Fibroblast of lung (primary cell): ENCODE results near the gene CDKN2A. TPM values are rescaled to one million over a fixed set of nuclear protein-coding genes. Genes with fewer than 3 reads are reported as not detected.
"Not testable (repeated sequence)": the region's sequence is repeated elsewhere in the genome, so short reads cannot be mapped to it uniquely, and the experiment has no call there.

ENCODE experiments used
- DNase-seq, 2 donors: peaks; one replicate each; pipeline versions ENCODE4 v3.0.0 to v3.0.0-alpha.2; 2010; ENCODE audit warnings: low read depth in 2 of 2
- H2AFZ ChIP-seq: 2 replicates; pipeline ENCODE4 v1.5.1; 2012; ENCODE audit warnings: low read length, control low read depth, inconsistent platforms
- H3K27ac ChIP-seq: 2 replicates; pipeline ENCODE4 v1.5.1; 2011; ENCODE audit warnings: low read length, control low read depth; ENCODE audit not compliant: insufficient read depth
- H3K27me3 ChIP-seq: 2 replicates; pipeline ENCODE4 v1.5.1; 2011; ENCODE audit warnings: mild to moderate bottlenecking, low read length; ENCODE audit not compliant: control insufficient read depth, insufficient read depth
- H3K36me3 ChIP-seq: 2 replicates; pipeline ENCODE4 v1.5.1; 2011; ENCODE audit warnings: low read length; ENCODE audit not compliant: control insufficient read depth, insufficient read depth
- H3K4me1 ChIP-seq: 2 replicates; pipeline ENCODE4 v1.5.1; 2011; ENCODE audit warnings: low read length; ENCODE audit not compliant: control insufficient read depth, insufficient read depth; ENCODE audit errors: extremely low read depth
- H3K4me2 ChIP-seq: 2 replicates; pipeline ENCODE4 v1.5.1; 2011; ENCODE audit warnings: low read length, control low read depth; ENCODE audit not compliant: insufficient read depth; ENCODE audit errors: extremely low read depth
- H3K4me3 ChIP-seq, 4 experiments: fragments of 200-600 bp in 1 of 4; sonication (generic) in 1 of 4; replicated peaks in 1 of 4; 2 replicates each; pipeline ENCODE4 v1.5.1; 2011 to 2016; ENCODE audit warnings: low read length in 4 of 4, low read depth in 3 of 4, mild to moderate bottlenecking in 3 of 4, control low read depth in 2 of 4, inconsistent platforms in 1 of 4, mixed read lengths in 1 of 4; ENCODE audit not compliant: insufficient read depth in 1 of 4; ENCODE audit errors: control extremely low read depth in 1 of 4
- H3K79me2 ChIP-seq: 2 replicates; pipeline ENCODE4 v1.5.1; 2012; ENCODE audit warnings: mild to moderate bottlenecking, low read length, inconsistent platforms; ENCODE audit not compliant: control insufficient read depth, insufficient read depth
- H3K9ac ChIP-seq: 2 replicates; pipeline ENCODE4 v1.5.1; 2011; ENCODE audit warnings: mild to moderate bottlenecking, low read length, control low read depth; ENCODE audit not compliant: insufficient read depth
- H3K9me3 ChIP-seq: 2 replicates; pipeline ENCODE4 v1.5.1; 2012; ENCODE audit warnings: low read depth, low read length; ENCODE audit not compliant: control insufficient read depth, insufficient read depth
- H4K20me1 ChIP-seq: 2 replicates; pipeline ENCODE4 v1.5.1; 2011; ENCODE audit warnings: low read length; ENCODE audit not compliant: control insufficient read depth, insufficient read depth; ENCODE audit errors: extremely low read depth
- CTCF ChIP-seq, 2 donors: IDR thresholded peaks in 1 of 2; conservative IDR thresholded peaks in 1 of 2; 1 replicate in 1 of 2; 2 replicates in 1 of 2; pipeline ENCODE4 v1.5.1; 2011 to 2012; ENCODE audit warnings: low read length in 2 of 2, control low read depth in 1 of 2, inconsistent platforms in 1 of 2, low read depth in 1 of 2, mild to moderate bottlenecking in 1 of 2
- EZH2 ChIP-seq: IDR thresholded peaks from 2 replicates; pipeline ENCODE4 v1.5.1; 2012; ENCODE audit warnings: low read length, control low read depth, mild to moderate bottlenecking; ENCODE audit errors: missing control alignments
- polyA plus RNA-seq, 2 donors: library from polyadenylated mRNA; depleted of rRNA in 1 of 2; stranded (reverse) in 1 of 2; unstranded in 1 of 2; fragments of >200 nt; gene quantifications; 2 replicates each; pipeline ENCODE4 v1.2.1, GENCODE V29; 2011 to 2012; ENCODE audit warnings: missing spikeins in 1 of 2
- total RNA-seq: library from RNA; depleted of rRNA; stranded (reverse); fragments of >200 nt; gene quantifications from 2 replicates; pipeline ENCODE4 v1.2.1, GENCODE V29; 2014

Gene CDKN2A
- total and polyA plus RNA-seq, 2 donors (not counting 1 experiment from before 2014, with no cell fraction given), result 19.2 to 23.5 TPM

- peak overlapping the region; percentile 20 for H3K9ac ChIP-seq
- no peaks in the 10 kb centered on the region for H3K4me1 ChIP-seq
- DNase-seq, result peak; percentile 55 to 62
- H3K36me3 ChIP-seq, result no peaks in the 10 kb centered on the region
- H4K20me1 ChIP-seq, result no peaks in the 10 kb centered on the region
- H3K4me2 ChIP-seq, result peak overlapping the region; percentile 61
- H3K27ac ChIP-seq, result no peak overlapping the region
- TF ChIP-seq CTCF (conservative IDR thresholded peaks at IDR 0.05 in 1 of 2, IDR thresholded peaks at IDR 0.05 in 1 of 2; ENCODE audit: low read depth in 1 of 2, low read length in 2 of 2), result no peak
- TF ChIP-seq EZH2, result no peak
- no peaks in the 10 kb centered on the region for H3K79me2 ChIP-seq
- peak overlapping the region; percentile 8 for H2AFZ ChIP-seq
- peaks cover 30% of the 10 kb centered on the region for H3K27me3 ChIP-seq
- H3K4me3 ChIP-seq, result peak overlapping the region; percentile 0 to 48 (median 28)
- H3K9me3 ChIP-seq, result no peaks in the 10 kb centered on the region
Observed at GRCh38 chr9:21964925-21965385, 29.2 kb downstream of the CDKN2A start.

DNA sequence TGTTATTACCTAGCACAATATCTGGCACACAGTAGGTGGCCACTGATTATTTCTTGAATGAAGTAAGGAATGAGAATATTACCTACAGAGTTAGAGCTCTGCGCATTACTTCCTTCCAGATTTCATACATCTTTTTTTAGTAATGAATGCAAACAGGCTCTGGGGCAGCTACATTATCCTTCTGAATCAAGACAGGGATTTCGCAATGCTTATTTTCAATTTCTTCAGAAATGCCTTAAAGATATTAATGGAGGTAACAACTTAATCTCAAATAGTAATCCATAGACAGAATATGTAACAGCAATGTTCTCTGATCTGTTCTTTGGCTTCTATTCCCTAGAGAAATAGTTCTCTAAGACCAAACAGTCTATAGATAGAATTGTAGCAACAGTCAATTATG, 32.6 kb downstream of the CDKN2A start:
- no peak overlapping the region for H3K9ac ChIP-seq
- H3K4me1 ChIP-seq, result no peaks in the 10 kb centered on the region
- no peaks in the 10 kb centered on the region for H4K20me1 ChIP-seq
- no peaks in the 10 kb centered on the region for H3K36me3 ChIP-seq
- peaks cover 5% of the 10 kb centered on the region for H3K27me3 ChIP-seq
- H3K27ac ChIP-seq, result no peak overlapping the region
- no peaks in the 10 kb centered on the region for H3K9me3 ChIP-seq
- DNase-seq, result no peak
- no peak overlapping the region for H3K4me3 ChIP-seq
- H3K79me2 ChIP-seq, result no peaks in the 10 kb centered on the region
- peak overlapping the region; percentile 25 for H3K4me2 ChIP-seq
- TF ChIP-seq EZH2 (no peak), CTCF (conservative IDR thresholded peaks at IDR 0.05 in 1 of 2, IDR thresholded peaks at IDR 0.05 in 1 of 2; ENCODE audit: low read depth in 1 of 2, low read length in 2 of 2) (no peak)
- H2AFZ ChIP-seq, result no peak overlapping the region

DNA sequence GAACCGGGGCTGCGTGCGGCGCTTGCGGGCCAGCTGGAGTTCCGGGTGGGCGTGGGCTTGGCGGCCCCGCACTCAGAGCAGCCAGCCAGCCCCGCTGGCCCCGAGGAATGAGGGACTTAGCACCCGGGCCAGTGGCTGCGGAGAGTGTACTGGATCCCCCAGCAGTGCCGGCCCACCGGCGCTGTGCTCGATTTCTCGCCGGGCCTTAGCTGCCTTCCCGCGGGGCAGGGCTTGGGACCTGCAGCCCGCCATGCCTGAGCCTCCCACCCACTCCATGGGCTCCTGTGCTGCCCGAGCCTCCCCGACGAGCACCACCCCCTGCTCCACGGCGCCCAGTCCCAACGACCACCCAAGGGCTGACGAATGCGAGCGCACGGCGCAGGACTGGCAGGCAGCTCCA, 34.9 kb downstream of the CDKN2A start:
- H3K4me1 ChIP-seq, H3K4me3 ChIP-seq, H3K9ac ChIP-seq: not testable (repeated sequence)

More for the DNA sequence above, 34.9 kb downstream of the CDKN2A start:
- not testable (repeated sequence) for H2AFZ ChIP-seq, H4K20me1 ChIP-seq, DNase-seq, H3K27ac ChIP-seq, H3K36me3 ChIP-seq, H3K9me3 ChIP-seq, H3K27me3 ChIP-seq, H3K79me2 ChIP-seq, H3K4me2 ChIP-seq
